ENCODE measurements around the gene PSMB4.

- TF ChIP-seq TCF4 (CRISPR knock-in tag; IDR thresholded peaks at IDR 0.05; ENCODE audit: borderline replicate concordance): no peak
- no peak for TF ChIP-seq CSRNP3 (CRISPR knock-in tag; IDR thresholded peaks at IDR 0.05)
- no peak for TF ChIP-seq ZFP3 (CRISPR knock-in tag; IDR thresholded peaks at IDR 0.05)
- no peak for TF ChIP-seq PATZ1 (CRISPR knock-in tag; IDR thresholded peaks at IDR 0.05; ENCODE audit: borderline replicate concordance)
- TF ChIP-seq PPARA (CRISPR knock-in tag; IDR thresholded peaks at IDR 0.05; ENCODE audit: borderline replicate concordance): no peak
- no peak for TF ChIP-seq CSDC2 (CRISPR knock-in tag; IDR thresholded peaks at IDR 0.05)
- TF ChIP-seq GLIS3 (CRISPR knock-in tag; IDR thresholded peaks at IDR 0.05): no peak
- TF ChIP-seq RARB (CRISPR knock-in tag; IDR thresholded peaks at IDR 0.05): no peak
- TF ChIP-seq POU6F1 (CRISPR knock-in tag; IDR thresholded peaks at IDR 0.05; ENCODE audit: borderline replicate concordance, low read depth): no peak
- TF ChIP-seq ZNF8 (CRISPR knock-in tag; IDR thresholded peaks at IDR 0.05): no peak
Measured at GRCh38 chr1:151352021-151352718, 47.2 kb upstream of the PSMB4 start.
